HL-60 (cell line): ENCODE data around the gene ADAM12.

ENCODE experiments used
- CTCF ChIP-seq: IDR thresholded peaks from one replicate; pipeline ENCODE4 v1.5.1; 2011; ENCODE audit warnings: low read length, control low read depth, inconsistent platforms; ENCODE audit not compliant: insufficient read depth
- POLR2AphosphoS5 ChIP-seq: IDR thresholded peaks from 2 replicates; pipeline ENCODE4 v1.6.1; 2012; ENCODE audit warnings: low read depth
- REST ChIP-seq: IDR thresholded peaks from 2 replicates; pipeline ENCODE4 v1.6.1; 2012; ENCODE audit warnings: low read depth; ENCODE audit not compliant: insufficient replicate concordance
- SPI1 ChIP-seq: IDR thresholded peaks from 2 replicates; pipeline ENCODE4 v1.6.1; 2012; ENCODE audit warnings: low read depth, mild to moderate bottlenecking, borderline replicate concordance

GRCh38 chr10:126037946-126038345 is 350.3 kb downstream of the ADAM12 start:
- no peak for TF ChIP-seq CTCF
- TF ChIP-seq POLR2AphosphoS5, result no peak
- no peak for TF ChIP-seq REST
- no peak for TF ChIP-seq SPI1
